H7 (cell line): Measurements from ENCODE around the gene MICAL3. TPM values are rescaled to one million over a fixed set of nuclear protein-coding genes. Genes with fewer than 3 reads are reported as not detected.
"Not testable (repeated sequence)": the region's sequence is repeated elsewhere in the genome, so short reads cannot be mapped to it uniquely, and the experiment has no call there.

ENCODE experiments used
- DNase-seq: peaks from one replicate; pipeline ENCODE4 v3.0.0; 2012
- H3K27me3 ChIP-seq: 2 replicates; pipeline ENCODE4 v1.6.0; 2011; ENCODE audit warnings: mild to moderate bottlenecking, low read length; ENCODE audit not compliant: control insufficient read depth, insufficient read depth
- H3K36me3 ChIP-seq: replicated peaks from 2 replicates; pipeline ENCODE4 v1.5.1; 2011; ENCODE audit warnings: low read length; ENCODE audit not compliant: control insufficient read depth, insufficient read depth
- H3K4me3 ChIP-seq: 2 replicates; pipeline ENCODE4 v1.5.1; 2011; ENCODE audit warnings: low read depth, mild to moderate bottlenecking, control low read depth, low read length, moderate library complexity; ENCODE audit not compliant: insufficient read depth
- total RNA-seq: library from RNA; depleted of rRNA; stranded (reverse); fragments of >200 nt; shearing (Covaris generic); gene quantifications from 2 replicates; pipeline ENCODE4 v1.2.3, GENCODE V29; 2014

MICAL3 gene
- total RNA-seq, 1 experiment from 2014 or later: 11.8 TPM

DNA sequence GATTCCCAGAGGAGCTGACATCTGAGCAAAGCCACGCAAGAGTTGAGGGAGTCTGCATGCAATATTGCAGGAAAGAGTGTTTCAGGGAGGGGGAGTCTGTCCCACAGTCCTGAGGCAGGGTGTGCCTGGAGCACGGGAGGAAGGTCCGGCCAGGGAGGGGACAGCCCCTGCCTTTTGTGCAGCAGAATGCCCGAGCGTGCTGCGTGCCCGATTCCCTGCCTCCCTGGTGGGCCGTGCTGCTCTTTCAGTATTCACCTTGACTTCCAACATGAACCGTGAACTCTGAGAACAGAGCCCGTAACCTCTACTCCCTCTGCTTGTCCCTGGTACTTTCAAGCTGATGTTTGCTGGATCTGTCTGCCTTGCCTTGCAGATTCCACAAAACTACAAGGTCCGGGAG is 39.3 kb downstream of the MICAL3 start:
- DNase-seq, H3K27me3 ChIP-seq, H3K4me3 ChIP-seq, H3K36me3 ChIP-seq: not testable (repeated sequence)

DNA sequence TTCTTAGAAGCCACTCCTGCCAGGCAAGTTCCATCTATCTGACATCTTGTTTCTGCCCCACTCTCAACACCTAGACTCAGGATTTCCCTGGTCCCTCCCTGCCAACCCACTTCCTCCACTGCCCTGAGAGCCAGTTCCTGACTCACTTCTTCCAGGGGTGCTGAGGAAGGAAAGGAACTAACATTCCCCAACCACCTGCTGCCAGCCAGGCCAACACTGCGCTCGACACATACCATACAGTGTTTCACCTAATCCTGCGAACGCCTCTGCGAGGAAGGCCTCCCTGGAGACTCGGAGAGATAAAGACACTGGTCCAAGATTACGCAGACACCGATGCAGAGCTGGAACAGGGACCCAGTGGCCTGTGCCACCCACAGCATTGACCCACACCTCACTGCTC is 40.2 kb downstream of the MICAL3 start:
- Histone ChIP-seq H3K36me3 (no peaks in the 10 kb centered on the region), H3K4me3 (no peak overlapping the region), H3K27me3 (no peaks in the 10 kb centered on the region)
- DNase-seq: no peak

DNA sequence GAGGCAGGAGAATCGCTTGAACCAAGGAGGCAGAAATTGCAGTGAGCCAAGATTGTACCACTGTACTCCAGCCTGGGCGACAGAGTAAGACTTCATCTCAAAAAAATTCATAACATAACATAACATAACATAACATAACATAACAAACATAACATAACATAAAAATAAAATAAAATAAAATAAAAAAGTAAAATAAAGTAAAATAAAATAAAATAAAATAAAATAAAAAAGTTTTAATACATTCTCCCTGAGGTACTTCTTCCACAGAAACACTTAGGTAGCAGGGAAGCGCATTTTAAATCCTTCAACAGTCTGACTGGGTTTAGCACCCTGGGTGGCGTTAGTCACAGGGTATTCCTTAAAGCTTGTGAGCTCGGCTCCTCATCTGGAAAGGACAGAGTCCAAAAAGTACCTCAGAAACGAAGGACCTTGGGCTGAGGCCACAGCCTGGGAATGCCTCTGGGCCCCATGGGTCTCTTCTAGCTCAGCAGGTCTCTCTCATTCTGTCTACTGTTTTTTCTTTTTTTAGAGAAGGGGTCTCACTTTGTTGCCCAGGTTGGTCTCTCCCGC is 41.7 kb downstream of the MICAL3 start:
- Histone ChIP-seq H3K27me3 (no peaks in the 10 kb centered on the region), H3K4me3 (no peak overlapping the region), H3K36me3 (no peaks in the 10 kb centered on the region)
- peak; percentile 49 for DNase-seq

GRCh38 chr22:17981497-17981896 is 42.9 kb downstream of the MICAL3 start:
- no peaks in the 10 kb centered on the region for H3K36me3 ChIP-seq
- H3K4me3 ChIP-seq: no peak overlapping the region
- no peaks in the 10 kb centered on the region for H3K27me3 ChIP-seq
- no peak for DNase-seq

DNA sequence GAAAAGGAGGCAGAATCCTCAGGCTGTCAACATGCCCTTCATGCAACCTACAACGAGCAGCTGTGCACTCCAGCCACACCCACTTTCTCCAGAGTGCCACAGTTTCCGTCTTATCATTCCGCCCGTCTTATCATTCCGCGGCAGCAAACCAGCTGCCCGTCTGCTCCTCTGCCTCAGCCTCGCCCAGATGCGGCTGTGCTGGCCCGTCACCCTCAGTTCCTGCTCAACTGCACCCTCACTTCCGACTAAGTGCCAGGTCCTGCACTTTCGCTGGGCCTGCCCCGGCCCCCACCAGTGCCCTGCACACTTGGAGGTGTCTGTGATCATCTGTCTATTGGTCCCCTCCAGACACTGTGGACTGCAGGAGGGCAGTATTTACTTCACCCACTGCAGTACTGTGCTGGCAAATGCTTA is 43.7 kb downstream of the MICAL3 start:
- Histone ChIP-seq H3K36me3 (no peaks in the 10 kb centered on the region), H3K4me3 (no peak overlapping the region), H3K27me3 (no peaks in the 10 kb centered on the region)
- peak; percentile 42 for DNase-seq

DNA sequence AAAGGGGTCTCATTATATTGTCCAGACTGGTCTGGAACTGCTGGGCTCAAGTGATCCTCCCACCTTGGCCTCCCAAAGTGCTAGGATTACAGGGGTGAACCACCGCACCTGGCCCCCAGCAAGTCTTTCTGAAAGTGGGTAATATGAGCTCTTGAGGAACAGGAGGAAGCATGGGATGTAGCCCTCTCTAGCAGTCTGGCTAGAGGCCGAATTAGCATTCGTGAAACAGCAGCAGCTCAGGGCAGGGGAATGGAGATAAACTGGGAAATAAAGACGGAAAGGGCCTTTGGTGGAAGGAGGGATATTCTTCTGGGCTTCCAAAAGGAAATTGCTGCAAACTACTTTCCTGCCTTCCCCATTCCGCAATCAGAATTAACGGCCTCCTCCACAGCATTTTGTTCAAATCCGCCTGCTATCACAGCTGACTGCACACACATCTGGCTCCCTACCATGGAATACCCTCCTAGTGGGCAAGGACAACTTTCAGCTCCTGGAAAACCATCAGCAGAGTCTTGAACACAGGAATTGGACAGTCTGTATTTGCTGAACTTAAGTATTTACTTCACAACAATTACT is 44.3 kb downstream of the MICAL3 start:
- Histone ChIP-seq H3K36me3 (no peaks in the 10 kb centered on the region), H3K27me3 (no peaks in the 10 kb centered on the region), H3K4me3 (no peak overlapping the region)
- DNase-seq: peak; percentile 56

DNA sequence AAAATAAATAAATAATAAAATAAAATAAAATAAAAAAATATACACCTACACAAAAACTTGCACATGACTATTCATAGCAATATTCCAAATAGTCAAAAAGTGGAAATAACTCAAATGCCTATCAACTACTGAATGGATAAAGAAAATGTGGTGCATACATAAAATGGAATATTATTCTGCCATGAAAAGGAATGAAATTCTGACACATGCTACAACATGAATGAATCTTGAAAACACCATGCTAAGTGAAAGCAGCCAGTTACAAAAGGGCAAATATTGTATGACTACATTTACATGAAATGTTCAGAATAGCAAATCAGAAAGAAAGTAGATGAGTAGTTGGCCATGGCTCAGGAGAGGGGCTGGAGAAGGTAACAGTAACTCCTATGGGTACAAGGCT is 46.3 kb downstream of the MICAL3 start:
- no peaks in the 10 kb centered on the region for H3K27me3 ChIP-seq
- DNase-seq: no peak
- no peaks in the 10 kb centered on the region; the same call in 1 of the 2 replicates for H3K36me3 ChIP-seq
- H3K4me3 ChIP-seq: no peak overlapping the region

GRCh38 chr22:17977371-17977770 is 47.0 kb downstream of the MICAL3 start:
- H3K4me3 ChIP-seq: no peak overlapping the region
- no peak for DNase-seq
- no peaks in the 10 kb centered on the region for H3K27me3 ChIP-seq
- no peaks in the 10 kb centered on the region; the same call in 1 of the 2 replicates for H3K36me3 ChIP-seq

- DNase-seq: no peak
- Histone ChIP-seq H3K36me3 (no peaks in the 10 kb centered on the region; the same call in 1 of the 2 replicates), H3K27me3 (no peaks in the 10 kb centered on the region), H3K4me3 (no peak overlapping the region)
Measured at GRCh38 chr22:17976121-17976520, 48.2 kb downstream of the MICAL3 start.

DNA sequence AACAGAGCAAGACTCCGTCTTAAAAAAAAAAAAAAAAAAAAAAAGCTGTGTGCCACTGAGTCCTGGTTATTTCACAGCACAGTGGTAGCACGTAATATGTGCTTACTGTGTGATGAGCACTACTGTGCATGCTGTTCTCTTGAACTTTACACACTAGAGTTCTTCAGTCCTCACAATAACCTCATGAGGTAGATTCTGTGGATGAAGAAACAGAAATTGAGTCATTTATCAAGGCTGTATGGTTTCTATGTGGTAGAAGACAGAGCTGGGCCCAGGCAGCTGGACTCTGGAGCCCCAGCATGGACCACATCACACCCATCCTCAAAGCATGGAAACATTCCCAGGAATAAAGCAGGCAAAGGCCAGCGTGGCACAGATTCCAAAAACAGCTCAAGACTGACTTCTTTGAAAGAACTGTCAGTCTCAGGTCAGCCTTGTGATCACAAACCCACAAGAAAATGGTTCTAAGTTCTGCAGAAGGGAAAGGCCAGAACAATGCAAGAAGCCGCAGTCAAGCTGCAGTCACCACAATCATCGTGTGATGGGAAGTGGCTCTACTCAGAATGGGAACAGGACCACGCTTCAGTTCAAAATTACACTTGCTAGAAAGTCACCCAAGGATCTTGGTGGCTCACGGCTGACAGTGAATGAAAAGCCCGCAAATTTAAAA is 49.5 kb downstream of the MICAL3 start:
- DNase-seq: no peak
- H3K27me3 ChIP-seq: no peaks in the 10 kb centered on the region
- no peak overlapping the region for H3K4me3 ChIP-seq
- no peaks in the 10 kb centered on the region; the same call in 1 of the 2 replicates for H3K36me3 ChIP-seq

DNA sequence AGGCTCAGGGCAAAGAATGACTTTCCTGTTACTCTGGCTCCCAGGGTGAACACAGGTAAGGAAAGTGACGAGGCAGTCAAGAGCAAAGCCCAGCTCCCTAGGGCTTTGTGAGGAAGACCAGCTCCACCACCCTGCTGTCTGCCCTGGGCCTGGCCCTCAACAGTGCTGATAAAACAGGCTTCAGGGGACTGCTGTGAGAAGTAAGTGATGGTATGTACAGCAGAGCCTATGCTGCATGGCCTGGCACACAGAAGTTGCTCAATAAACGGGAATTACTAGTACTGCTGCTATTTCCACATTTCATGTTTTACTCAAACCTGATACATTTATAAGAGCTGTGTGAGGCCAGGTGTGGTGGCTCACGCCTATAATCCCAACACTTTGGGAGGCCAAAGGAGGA is 50.3 kb downstream of the MICAL3 start:
- Histone ChIP-seq H3K36me3 (no peaks in the 10 kb centered on the region; the same call in 1 of the 2 replicates), H3K27me3 (no peaks in the 10 kb centered on the region), H3K4me3 (no peak overlapping the region)
- DNase-seq: no peak

GRCh38 chr22:17973217-17973616 is 51.1 kb downstream of the MICAL3 start:
- Histone ChIP-seq H3K4me3 (no peak overlapping the region), H3K27me3 (no peaks in the 10 kb centered on the region), H3K36me3 (no peaks in the 10 kb centered on the region; the same call in 1 of the 2 replicates)
- DNase-seq: no peak

GRCh38 chr22:17972385-17973191 is 51.8 kb downstream of the MICAL3 start:
- H3K27me3 ChIP-seq: no peaks in the 10 kb centered on the region
- H3K36me3 ChIP-seq: no peaks in the 10 kb centered on the region; the same call in 1 of the 2 replicates
- no peak overlapping the region for H3K4me3 ChIP-seq
- peak; percentile 72 for DNase-seq

GRCh38 chr22:17971711-17972110 is 52.6 kb downstream of the MICAL3 start:
- H3K36me3 ChIP-seq: no peaks in the 10 kb centered on the region; the same call in 1 of the 2 replicates
- H3K27me3 ChIP-seq: no peaks in the 10 kb centered on the region
- H3K4me3 ChIP-seq: no peak overlapping the region
- DNase-seq: no peak
